ENCODE data around the gene ASPG.

DNA sequence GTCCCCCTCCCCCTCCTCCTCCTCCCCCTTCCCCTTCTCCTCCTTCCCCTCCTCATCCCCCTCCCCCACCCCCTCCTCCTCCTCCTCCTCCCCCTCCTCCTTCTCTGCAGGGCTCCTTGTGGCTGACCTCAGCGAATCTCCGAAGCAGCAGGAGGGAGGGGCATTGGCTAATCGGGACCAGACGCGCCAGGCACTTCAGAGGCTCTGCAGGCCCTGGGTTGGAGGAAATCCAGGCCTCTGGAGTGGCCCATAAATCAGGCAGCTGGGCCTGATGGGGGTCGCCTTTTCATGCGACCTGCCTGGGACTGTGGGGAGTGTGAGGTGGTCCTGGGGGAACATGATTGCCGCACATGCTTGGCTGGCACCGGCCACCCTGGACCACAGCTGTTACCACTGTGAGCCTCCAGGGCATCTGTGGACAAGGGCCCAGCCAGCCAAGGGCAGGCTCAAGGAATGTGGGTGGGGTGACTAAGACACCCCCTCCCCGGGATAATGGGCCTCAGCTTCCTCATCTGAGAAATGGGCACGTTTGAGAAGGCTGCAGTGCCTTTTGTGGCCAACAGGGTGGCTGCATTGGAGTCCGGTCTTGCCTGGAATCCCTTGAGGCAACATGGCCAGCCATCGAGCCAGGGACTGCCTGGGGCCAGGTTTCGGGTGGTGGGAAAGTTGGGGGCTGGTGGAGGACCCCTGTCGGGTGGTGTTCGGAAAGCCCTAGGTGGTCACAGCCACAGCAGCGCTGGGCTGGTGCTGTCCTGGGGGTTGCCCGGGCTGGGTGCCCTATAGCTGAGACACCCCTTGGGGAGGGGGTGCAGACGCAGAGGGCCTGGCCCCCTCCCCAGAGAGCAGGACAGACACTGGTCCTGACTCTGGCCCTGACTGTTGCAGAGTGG lies 64.9 kb downstream of the ASPG start:
- TF ChIP-seq ZNF431 (CRISPR knock-in tag; IDR thresholded peaks at IDR 0.05; ENCODE audit: borderline replicate concordance, low read depth) (no peak), KDM3A (CRISPR knock-in tag; IDR thresholded peaks at IDR 0.05; ENCODE audit: low read depth) (no peak), POLR2A (IDR thresholded peaks at IDR 0.05; ENCODE audit: insufficient read depth in 1 of 2, low read depth in 2 of 2, low read length in 2 of 2) (no peak), FOXJ3 (CRISPR knock-in tag; IDR thresholded peaks at IDR 0.05; ENCODE audit: borderline replicate concordance) (no peak), ATM (IDR thresholded peaks at IDR 0.05; ENCODE audit: borderline replicate concordance) (no peak), ZNF333 (CRISPR knock-in tag; IDR thresholded peaks at IDR 0.05; ENCODE audit: borderline replicate concordance) (no peak), TBP (CRISPR knock-in tag; IDR thresholded peaks at IDR 0.05) (no peak), SYNCRIP (IDR thresholded peaks at IDR 0.05; ENCODE audit: insufficient read depth, low read depth, low read length) (no peak)
- TF ChIP-seq, protein P1, sequence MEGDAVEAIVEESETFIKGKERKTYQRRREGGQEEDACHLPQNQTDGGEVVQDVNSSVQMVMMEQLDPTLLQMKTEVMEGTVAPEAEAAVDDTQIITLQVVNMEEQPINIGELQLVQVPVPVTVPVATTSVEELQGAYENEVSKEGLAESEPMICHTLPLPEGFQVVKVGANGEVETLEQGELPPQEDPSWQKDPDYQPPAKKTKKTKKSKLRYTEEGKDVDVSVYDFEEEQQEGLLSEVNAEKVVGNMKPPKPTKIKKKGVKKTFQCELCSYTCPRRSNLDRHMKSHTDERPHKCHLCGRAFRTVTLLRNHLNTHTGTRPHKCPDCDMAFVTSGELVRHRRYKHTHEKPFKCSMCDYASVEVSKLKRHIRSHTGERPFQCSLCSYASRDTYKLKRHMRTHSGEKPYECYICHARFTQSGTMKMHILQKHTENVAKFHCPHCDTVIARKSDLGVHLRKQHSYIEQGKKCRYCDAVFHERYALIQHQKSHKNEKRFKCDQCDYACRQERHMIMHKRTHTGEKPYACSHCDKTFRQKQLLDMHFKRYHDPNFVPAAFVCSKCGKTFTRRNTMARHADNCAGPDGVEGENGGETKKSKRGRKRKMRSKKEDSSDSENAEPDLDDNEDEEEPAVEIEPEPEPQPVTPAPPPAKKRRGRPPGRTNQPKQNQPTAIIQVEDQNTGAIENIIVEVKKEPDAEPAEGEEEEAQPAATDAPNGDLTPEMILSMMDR (CRISPR knock-in tag; IDR thresholded peaks at IDR 0.05): no peak
- TF ChIP-seq, protein P2, sequence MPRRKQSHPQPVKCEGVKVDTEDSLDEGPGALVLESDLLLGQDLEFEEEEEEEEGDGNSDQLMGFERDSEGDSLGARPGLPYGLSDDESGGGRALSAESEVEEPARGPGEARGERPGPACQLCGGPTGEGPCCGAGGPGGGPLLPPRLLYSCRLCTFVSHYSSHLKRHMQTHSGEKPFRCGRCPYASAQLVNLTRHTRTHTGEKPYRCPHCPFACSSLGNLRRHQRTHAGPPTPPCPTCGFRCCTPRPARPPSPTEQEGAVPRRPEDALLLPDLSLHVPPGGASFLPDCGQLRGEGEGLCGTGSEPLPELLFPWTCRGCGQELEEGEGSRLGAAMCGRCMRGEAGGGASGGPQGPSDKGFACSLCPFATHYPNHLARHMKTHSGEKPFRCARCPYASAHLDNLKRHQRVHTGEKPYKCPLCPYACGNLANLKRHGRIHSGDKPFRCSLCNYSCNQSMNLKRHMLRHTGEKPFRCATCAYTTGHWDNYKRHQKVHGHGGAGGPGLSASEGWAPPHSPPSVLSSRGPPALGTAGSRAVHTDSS (CRISPR knock-in tag; conservative IDR thresholded peaks at IDR 0.05): no peak
- TF ChIP-seq, protein P3, sequence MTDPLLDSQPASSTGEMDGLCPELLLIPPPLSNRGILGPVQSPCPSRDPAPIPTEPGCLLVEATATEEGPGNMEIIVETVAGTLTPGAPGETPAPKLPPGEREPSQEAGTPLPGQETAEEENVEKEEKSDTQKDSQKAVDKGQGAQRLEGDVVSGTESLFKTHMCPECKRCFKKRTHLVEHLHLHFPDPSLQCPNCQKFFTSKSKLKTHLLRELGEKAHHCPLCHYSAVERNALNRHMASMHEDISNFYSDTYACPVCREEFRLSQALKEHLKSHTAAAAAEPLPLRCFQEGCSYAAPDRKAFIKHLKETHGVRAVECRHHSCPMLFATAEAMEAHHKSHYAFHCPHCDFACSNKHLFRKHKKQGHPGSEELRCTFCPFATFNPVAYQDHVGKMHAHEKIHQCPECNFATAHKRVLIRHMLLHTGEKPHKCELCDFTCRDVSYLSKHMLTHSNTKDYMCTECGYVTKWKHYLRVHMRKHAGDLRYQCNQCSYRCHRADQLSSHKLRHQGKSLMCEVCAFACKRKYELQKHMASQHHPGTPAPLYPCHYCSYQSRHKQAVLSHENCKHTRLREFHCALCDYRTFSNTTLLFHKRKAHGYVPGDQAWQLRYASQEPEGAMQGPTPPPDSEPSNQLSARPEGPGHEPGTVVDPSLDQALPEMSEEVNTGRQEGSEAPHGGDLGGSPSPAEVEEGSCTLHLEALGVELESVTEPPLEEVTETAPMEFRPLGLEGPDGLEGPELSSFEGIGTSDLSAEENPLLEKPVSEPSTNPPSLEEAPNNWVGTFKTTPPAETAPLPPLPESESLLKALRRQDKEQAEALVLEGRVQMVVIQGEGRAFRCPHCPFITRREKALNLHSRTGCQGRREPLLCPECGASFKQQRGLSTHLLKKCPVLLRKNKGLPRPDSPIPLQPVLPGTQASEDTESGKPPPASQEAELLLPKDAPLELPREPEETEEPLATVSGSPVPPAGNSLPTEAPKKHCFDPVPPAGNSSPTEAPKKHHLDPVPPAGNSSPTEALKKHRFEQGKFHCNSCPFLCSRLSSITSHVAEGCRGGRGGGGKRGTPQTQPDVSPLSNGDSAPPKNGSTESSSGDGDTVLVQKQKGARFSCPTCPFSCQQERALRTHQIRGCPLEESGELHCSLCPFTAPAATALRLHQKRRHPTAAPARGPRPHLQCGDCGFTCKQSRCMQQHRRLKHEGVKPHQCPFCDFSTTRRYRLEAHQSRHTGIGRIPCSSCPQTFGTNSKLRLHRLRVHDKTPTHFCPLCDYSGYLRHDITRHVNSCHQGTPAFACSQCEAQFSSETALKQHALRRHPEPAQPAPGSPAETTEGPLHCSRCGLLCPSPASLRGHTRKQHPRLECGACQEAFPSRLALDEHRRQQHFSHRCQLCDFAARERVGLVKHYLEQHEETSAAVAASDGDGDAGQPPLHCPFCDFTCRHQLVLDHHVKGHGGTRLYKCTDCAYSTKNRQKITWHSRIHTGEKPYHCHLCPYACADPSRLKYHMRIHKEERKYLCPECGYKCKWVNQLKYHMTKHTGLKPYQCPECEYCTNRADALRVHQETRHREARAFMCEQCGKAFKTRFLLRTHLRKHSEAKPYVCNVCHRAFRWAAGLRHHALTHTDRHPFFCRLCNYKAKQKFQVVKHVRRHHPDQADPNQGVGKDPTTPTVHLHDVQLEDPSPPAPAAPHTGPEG (CRISPR knock-in tag; IDR thresholded peaks at IDR 0.05): no peak

Measured in HepG2 (cell line).